Stimulated activated CD4-positive, alpha-beta T cell treated with anti-CD3 and anti-CD28 coated beads, Interleukin-4, amount 100 ng/mL, for 1 hour (primary cell): ENCODE data around the gene SLC41A3.
"Not testable (repeated sequence)": the region's sequence is repeated elsewhere in the genome, so short reads cannot be mapped to it uniquely, and the experiment has no call there.

Source experiments
- DNase-seq: peaks from one replicate; pipeline ENCODE4 v3.0.0-alpha.2; 2020

The SLC41A3 gene

DNA sequence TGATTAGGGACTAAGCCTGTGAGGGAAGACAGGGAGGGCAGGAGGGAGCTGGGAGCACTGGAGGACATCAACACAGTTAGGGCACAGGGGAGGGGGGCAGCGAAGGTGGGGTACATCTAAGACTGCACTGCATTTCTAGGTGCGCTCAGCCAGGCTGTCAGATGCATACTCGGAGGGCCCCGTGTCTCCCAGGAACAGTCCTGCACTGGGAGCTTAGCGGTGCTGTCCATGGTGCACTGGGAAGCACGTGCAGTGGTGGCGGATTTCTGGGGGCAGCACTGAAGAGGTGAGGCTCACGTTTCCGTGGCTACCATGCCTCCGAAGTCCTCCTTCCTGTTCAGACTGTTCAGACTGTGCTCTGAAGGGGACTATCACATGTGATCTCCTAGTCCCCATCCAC is 60.5 kb downstream of the SLC41A3 start:
- no peak for DNase-seq

DNA sequence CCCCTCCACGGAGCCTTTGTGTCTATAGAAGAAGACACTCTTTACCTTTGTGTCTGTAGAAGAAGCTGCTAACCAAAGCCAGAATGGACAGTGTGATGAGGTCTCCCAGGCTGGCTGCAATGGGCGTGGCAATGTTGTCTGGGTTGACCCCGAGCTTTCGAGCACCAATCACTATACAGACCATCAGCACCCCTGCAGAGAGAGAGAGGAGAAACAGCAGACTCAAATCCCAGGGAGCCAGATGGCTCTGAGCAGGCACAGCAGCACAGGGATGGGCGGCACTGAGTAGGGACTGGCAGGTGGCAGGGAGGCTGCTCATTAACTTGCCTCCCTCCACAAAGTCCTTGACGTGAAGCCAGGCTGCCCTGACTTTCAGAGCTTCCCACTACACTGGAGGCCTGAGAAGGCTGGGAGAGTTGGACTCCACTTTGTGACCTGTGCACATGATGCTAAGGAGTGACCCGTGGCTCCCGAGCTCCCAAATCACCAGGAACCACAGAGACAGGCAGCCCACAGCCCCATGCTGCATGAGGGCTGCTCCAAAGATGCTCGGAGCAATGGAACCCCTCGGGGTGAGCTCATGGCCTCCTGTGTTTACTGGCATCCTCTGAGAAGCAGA is 61.1 kb downstream of the SLC41A3 start:
- DNase-seq = no peak

DNA sequence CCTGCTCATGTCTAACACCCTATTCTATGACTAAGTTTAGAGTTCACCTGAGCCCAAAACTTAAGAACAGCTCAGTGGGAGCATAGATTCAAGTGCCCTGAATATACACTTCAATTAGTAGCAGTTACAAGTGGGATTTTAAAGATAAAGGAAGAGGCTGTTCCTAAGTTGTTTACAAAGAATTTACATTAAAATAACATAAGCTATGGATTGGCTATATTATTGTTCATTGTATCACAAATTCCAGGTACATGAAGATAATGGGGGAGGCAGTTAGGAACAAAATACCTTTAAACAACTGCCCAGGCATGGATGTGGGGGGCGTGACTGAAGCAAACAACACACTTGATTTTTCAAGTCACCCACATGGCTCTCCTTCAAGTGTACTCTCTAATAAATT is 62.2 kb downstream of the SLC41A3 start:
- no peak for DNase-seq

- DNase-seq = no peak
Measured at GRCh38 chr3:126021224-126021623, 62.7 kb downstream of the SLC41A3 start.

DNA sequence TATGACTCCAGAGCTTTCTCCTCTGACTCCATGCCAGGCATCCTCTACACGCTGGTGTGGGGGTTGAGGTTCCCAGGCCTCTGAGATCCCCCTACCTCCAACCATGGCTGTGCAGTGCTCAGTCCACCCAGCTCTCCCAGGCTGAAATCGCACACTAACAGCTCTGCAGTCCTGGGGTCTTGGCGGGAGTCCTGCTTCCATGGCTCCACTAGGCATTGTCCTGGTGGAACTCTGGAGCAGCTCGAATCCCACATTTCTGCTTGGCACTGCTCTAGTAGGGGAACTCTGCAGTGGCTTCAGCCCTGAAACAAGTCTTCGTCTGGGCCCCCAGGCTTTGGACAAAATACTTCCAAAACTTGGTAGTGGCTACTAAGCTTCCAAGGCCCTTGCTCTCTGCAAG is 64.2 kb downstream of the SLC41A3 start:
- DNase-seq = no peak

- no peak for DNase-seq
Measured at GRCh38 chr3:126018995-126019394, 64.9 kb downstream of the SLC41A3 start.

DNA sequence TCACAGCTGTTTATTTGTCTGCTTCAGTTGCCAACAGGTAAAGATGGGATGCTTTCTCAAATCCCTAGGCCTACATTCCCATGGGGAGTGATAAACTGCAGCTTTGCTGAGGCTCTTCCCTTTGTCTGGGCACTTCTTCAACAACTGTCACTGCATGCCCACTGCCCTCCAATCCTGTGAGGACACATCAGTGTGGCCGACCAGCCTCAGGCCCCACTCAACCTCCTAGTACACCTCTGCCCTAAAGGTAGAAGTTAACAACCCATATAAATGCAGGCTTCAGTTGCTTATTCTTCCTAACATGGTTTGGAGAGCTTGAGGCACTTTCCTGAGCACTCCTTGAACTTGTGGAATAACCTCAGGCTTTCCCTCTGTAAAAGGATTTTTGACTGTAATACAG is 65.4 kb downstream of the SLC41A3 start:
- no peak for DNase-seq

GRCh38 chr3:126017362-126017761 is 66.6 kb downstream of the SLC41A3 start:
- no peak for DNase-seq

DNA sequence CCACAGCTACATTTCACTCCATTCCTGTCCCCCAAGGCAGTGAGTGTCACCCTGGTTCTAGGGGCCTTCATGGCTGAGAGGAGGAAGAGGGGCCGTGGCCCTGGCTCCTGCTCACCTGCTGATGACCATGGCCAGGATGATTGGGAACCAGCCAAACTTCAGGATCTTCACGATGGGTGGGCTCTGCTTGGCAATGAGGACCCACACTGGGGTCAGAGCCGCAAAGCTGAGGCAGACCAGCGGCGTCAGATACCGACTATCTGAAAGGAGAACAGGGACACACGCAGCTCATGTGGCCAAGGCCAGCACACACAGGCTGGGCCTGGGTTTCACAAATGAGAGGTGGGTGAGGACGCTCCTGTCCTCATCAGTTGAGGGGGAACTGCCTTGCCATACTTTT is 67.3 kb downstream of the SLC41A3 start:
- DNase-seq = no peak

DNA sequence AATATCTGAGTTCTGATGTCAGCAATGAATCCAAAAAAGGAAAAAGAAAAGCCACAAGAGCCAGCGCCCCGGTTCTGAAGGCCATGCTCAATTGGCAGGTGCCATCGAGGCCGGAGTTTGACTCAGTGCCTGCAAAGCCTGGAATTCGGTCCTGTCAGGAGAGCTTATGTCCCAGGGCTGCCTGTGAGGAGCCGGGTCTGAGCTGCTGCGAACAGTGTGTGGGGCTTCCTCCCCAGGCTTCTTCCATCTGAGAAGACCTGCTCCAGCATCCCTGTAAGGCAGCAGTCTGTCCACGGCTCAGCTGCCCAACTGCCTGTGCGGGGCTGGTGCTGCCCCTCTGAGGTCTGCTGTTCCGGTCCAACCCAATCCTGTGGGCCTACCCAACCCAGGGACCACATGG is 68.8 kb downstream of the SLC41A3 start:
- DNase-seq = no peak

- no peak for DNase-seq
Measured at GRCh38 chr3:126014252-126014651, 69.7 kb downstream of the SLC41A3 start.

DNA sequence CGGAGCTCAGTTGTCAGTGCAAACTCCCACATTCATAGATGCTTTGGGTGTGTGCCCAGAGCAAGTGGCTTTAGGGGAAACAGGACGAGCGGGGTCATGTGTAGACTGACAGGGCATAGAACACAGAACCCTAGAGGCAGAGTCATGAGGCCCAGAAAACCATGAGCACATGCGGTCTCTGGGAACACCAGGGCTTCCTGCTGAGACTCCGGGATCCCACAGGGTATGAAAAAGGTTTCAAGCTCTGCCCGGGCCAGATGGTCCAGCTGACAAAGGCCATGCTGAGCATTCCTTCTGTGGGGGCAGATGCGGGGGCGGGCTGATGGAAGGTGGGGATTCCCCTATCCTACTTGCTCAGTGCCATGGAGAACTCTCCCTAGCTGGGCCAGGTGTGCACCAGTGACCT is 70.2 kb downstream of the SLC41A3 start:
- DNase-seq = no peak

GRCh38 chr3:126009181-126009580 is 74.7 kb downstream of the SLC41A3 start:
- DNase-seq = no peak

GRCh38 chr3:126008219-126008618 is 75.7 kb downstream of the SLC41A3 start:
- DNase-seq = no peak

DNA sequence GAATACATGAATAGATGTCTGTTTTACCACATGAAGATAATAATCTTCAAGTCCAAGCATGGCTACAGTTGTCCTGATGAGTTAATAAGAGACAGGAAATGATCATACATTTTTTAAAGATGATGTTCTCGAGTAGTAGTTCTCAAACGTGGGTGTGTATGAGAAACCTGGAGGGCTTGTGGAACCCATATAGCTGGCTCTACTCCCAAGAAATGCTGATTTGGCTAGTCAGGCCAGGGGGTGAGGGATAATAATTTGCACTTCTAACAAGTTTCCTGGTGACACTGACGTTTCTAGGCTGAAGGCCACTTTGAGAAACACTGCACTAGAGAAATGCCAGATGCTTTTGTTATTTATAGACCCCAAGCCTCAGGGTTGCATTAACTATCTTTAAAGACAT is 78.0 kb downstream of the SLC41A3 start:
- DNase-seq = no peak

DNA sequence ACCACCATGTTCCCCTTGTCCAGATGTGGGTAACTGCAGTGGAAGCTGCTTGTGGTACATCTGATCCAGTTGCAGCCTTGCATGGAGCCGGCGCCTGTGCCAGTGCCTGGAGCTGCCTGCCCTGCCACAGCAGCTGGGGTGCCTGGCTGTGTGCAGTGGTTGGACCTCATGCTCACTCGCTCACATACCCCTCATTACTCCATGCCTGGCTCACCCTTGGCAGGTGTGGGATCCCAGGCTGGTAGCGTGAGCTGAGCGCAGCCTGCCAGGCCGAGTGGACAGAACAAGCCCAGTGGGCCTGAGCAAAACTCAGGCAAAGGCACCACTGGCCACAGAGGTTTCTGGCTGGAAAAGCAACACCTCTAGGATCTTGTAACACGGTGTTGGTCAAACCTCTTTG is 79.2 kb downstream of the SLC41A3 start:
- no peak for DNase-seq

- no peak for DNase-seq
Measured at GRCh38 chr3:126004217-126004616, 79.7 kb downstream of the SLC41A3 start.

GRCh38 chr3:126003447-126004190 is 80.3 kb downstream of the SLC41A3 start:
- DNase-seq = no peak

DNA sequence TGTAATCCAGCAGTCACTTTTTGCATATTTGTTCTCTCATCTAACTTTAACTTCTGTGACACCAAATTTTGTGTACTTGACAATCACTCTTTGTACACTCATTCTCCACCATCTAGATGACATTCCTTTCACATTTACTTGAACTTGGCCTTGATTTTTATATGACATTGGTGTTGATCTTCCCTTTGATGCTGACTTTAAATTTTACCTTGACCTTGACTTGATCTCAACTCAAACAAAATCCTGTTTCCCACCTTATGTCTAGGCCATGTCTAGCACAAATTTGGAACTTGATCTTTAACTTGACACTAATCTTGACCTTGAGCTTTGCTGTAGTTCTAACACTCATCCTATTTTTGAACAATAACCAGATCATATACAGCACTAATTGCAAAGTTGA is 81.7 kb downstream of the SLC41A3 start:
- DNase-seq = no peak

DNA sequence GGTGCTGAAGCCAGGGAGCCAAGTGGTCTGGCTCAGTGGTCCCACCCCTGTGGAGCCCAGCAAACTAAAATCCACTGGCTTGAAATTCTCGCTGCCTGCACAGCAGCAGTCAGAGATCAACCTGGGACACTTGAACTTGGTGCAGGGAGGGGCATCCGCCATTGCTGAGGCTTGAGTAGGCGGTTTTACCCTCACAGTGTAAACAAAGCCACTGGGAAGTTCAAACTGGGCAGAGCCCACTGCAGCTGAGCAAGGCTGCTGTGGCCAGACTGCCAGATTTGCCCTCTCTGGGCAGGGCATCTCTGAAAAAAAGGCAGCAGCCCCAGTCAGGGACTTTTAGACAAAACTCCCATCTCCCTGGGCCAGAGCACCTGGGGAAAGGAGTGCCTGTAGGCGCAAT is 87.2 kb downstream of the SLC41A3 start:
- DNase-seq = not testable (repeated sequence)

DNA sequence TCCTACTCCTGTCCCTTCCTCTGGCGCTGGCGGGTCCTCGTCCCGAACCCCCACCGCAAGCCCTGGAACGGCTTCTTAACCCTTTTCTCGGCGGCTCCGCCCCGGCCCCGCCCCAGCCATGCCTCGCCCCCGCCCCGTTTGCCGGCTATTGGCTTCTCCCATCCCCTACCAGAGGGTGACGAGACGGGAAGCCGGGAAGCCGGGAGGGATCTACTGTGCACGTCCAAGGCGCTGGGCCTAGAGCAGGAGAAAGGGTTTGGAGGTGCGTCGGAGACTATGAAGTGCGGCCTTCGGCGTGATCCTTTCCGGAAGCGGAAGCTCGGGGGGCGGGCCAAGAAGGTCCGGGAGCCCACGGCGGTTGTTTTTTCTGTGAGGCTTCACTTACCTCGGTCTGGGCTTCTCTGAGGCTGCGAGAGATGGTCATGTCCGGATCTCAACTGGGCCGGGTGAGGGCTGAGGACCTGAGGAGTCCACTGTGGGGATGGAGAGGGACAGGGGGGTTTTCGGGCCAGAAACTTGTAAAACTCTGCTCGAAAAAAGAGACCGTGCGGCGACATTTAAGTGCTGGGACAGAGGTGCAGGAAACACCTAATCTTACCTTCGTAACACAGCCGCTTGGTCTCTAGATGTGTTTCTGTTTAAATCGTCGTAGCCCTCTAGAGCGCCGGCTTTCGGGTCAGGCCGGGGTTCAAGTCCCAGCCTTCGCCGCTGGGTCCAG is 93.5 kb downstream of the SLC41A3 start:
- DNase-seq = peak; percentile 81

- not testable (repeated sequence) for DNase-seq
Measured at GRCh38 chr3:125984951-125985350, 99.0 kb downstream of the SLC41A3 start.

GRCh38 chr3:125977104-125977503 is 106.8 kb downstream of the SLC41A3 start:
- not testable (repeated sequence) for DNase-seq

DNA sequence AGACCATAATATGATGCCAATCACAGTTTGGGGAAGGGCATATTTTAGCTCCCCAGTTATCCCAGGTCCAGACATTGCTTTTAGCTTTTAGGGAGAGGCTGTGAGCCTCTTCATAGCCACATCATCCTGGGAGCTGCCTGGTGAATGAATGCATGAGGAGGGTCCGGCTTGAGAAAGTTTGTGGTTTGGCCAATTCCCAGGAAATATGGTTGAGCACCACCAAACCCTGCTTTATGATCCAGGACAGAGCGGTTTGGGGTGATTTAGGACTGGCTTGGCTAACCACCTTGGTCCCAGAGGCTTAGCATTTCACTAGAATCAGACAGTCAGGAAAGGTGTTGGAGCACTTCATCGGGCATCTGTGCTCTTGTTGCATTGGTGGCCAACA is 107.9 kb downstream of the SLC41A3 start:
- not testable (repeated sequence) for DNase-seq
